Ovary (tissue), 9 donors: Measurements from ENCODE around the gene AP1AR. TPM values are rescaled to one million over a fixed set of nuclear protein-coding genes. Genes with fewer than 3 reads are reported as not detected.
"Not testable (repeated sequence)": the region's sequence is repeated elsewhere in the genome, so short reads cannot be mapped to it uniquely, and the experiment has no call there.

Source experiments
- DNase-seq, 5 donors: peaks; one replicate each; pipeline ENCODE4 v3.0.0-alpha.2; 2019 to 2020
- H3K27ac ChIP-seq, 2 donors: fragments of 200-600 bp; one replicate each; pipeline versions ENCODE4 v1.5.1 to v1.8.0; 2019 to 2022
- H3K27me3 ChIP-seq: fragments of 200-600 bp; one replicate; pipeline ENCODE4 v1.8.0; 2022
- H3K36me3 ChIP-seq: fragments of 200-600 bp; sonication (generic); one replicate; pipeline ENCODE4 v1.5.1; 2019
- H3K4me1 ChIP-seq: one replicate; pipeline ENCODE4 v1.8.1; 2013; ENCODE audit warnings: mild to moderate bottlenecking, moderate library complexity; ENCODE audit not compliant: insufficient read depth
- H3K4me3 ChIP-seq: fragments of 200-600 bp; sonication (generic); one replicate; pipeline ENCODE4 v1.5.1; 2017
- H3K9me3 ChIP-seq, 2 donors: fragments of 200-600 bp in 1 of 2; sonication (generic) in 1 of 2; one replicate each; pipeline versions ENCODE4 v1.5.1 to v1.8.1; 2013 to 2019; ENCODE audit warnings: mild to moderate bottlenecking in 1 of 2, moderate library complexity in 1 of 2
- EP300 ChIP-seq: sonication (generic); formaldehyde crosslinking; IDR thresholded peaks from one replicate; pipeline ENCODE4 v1.6.1; 2017; ENCODE audit warnings: antibody characterized with exemption
- POLR2A ChIP-seq: fragments of 450-650 bp; IDR thresholded peaks from one replicate; pipeline ENCODE4 v1.6.1; 2017; ENCODE audit warnings: antibody characterized with exemption, mild to moderate bottlenecking, moderate library complexity
- WGBS, 3 donors: extraction: QIAGEN DNeasy Blood & Tissue Kit in 1 of 3; methylation state at CpG; one replicate each; pipeline versions ENCODE4 v1.1.5 to v1.1.7; 2013 to 2017; 5-methylcytosine and 5-hydroxymethylcytosine counted together
- intact Hi-C, 4 donors: fragments of 100-400 bp; cut with DNase I; formaldehyde crosslinking; loops; one replicate each; pipeline versions ENCODE4 v1.11.0 to v1.15.1; 2022 to 2023
- polyA plus RNA-seq, 2 donors: library from polyadenylated mRNA; stranded (reverse); fragments of 200-250 nt in 1 of 2; fragments of 350-450 nt in 1 of 2; fragmentation: Illumina TruSeq in 1 of 2; extraction: RNeasy Lipid Tissue Mini Kit (QIAGEN cat#74804) in 1 of 2; gene quantifications; one replicate each; pipeline ENCODE4 v1.2.3, GENCODE V29; 2013 to 2014
- total RNA-seq, 7 donors: library from RNA; depleted of rRNA in 2 of 7; stranded (reverse); fragments of >200 nt in 2 of 7; fragmentation: NEBNext Ultra II Directional in 3 of 7; extraction: Animal tissue kit (Norgen Biotek cat#: 25700) in 3 of 7; gene quantifications; one replicate each; pipeline versions ENCODE4 v1.1.0 to v1.2.4, GENCODE V29; 2016 to 2023
- TF ChIP-seq, protein P1 (sequence below), 3 donors: fragments of 450-650 bp in 2 of 3; fragments of 200-600 bp in 1 of 3; IDR thresholded peaks; one replicate each; pipeline versions ENCODE4 v1.5.1 to v1.8.0; 2016 to 2022; ENCODE audit warnings: antibody characterized with exemption in 3 of 3, mild to moderate bottlenecking in 1 of 3
- donor health status: DM: no; HTN: no; CAD: no; lungs with moderate emphysema.
- donor health status: DM: no; HTN: no; CAD: no.
- donor health status: Bipolar disorder and iron deficiency.
- donor health status: DM: yes; HTN: yes; CAD: no.
- donor health status: DM: no; HTN: no; CAD: no.
- donor health status: DM: yes; HTN: yes; CAD: no.

The AP1AR gene
- total and polyA plus RNA-seq, 9 donors, result 9.1 to 27.0 (median 18.3) TPM

DNA sequence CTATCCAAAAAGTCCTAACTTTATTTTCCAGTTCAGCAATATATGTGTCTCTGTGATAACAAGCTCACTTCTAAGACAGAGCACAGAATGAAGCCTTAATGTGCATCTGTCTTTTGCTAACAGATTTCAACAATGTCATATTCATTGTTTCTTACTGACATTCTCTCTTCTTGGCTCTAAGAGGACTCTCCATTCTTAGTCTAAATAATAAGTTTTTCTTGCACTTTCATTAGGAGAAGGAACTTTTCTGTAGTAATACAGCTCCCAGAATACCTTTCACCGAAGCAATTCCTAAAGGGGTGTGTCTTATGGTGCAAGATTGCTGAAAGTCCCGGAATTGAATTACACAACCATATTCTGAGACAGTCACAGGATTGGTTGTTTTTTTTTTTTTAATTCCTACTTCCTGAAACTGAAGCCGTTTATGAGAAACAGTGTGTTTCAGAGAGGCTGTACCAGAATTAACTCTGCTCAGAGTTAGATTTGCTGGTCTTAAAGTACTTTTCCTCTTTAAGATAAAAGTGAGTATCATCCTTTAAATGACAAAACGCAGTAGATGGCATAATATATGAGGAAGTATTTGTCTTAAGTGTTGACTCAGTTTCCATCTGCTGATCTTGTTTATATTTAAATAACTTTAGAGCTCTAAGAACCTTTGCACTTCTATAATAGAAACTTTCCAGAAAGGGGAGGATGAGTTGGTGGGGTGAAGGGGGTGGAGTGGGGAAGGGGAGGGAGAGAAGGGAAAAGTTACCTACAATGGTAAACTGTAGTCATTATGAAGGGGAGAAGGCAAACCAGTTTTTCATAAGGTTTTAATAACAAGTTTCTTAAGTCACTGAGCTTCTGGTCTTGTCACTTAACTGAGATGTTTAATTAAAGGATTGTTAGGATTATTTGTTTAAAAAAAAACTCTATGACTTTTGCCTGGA, 65.6 kb downstream of the AP1AR start, which contains the start of gene ALPK1:
Gene ALPK1 (plus strand): TSS at position 421 of the 932 bp plus-strand sequence.
- WGBS, 3 donors, result 1 to 2% (median 1%) methylated on average over 4 of the region's 4 CpGs
- peak; percentile 96 for TF ChIP-seq EP300
- TF ChIP-seq, protein P1, sequence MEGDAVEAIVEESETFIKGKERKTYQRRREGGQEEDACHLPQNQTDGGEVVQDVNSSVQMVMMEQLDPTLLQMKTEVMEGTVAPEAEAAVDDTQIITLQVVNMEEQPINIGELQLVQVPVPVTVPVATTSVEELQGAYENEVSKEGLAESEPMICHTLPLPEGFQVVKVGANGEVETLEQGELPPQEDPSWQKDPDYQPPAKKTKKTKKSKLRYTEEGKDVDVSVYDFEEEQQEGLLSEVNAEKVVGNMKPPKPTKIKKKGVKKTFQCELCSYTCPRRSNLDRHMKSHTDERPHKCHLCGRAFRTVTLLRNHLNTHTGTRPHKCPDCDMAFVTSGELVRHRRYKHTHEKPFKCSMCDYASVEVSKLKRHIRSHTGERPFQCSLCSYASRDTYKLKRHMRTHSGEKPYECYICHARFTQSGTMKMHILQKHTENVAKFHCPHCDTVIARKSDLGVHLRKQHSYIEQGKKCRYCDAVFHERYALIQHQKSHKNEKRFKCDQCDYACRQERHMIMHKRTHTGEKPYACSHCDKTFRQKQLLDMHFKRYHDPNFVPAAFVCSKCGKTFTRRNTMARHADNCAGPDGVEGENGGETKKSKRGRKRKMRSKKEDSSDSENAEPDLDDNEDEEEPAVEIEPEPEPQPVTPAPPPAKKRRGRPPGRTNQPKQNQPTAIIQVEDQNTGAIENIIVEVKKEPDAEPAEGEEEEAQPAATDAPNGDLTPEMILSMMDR (IDR thresholded peaks at IDR 0.05), result no peak
- peak; percentile 74 for TF ChIP-seq POLR2A
- no peak for DNase-seq

DNA sequence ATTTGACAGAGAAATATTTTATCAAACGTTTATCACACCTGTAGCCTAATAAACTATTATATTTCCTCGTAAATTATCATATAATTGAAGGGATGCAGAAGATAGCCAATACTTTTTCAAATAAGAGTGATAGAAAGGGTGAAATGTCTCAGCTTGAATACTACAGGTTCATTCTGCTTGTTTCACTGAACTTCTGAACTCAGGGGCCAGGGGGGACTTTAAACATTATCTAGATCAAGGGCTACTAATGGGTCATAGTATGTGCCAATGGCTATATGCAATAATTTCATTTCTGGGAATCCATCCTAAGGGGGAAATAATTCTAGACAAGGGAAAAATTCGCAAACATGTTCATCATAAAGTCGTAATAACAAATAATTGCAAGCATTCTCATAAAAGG, 68.1 kb downstream of the AP1AR start:
- no peak overlapping the region for H3K4me3 ChIP-seq
- intact Hi-C loops, result no loop called here
- H3K27ac ChIP-seq, result no peak overlapping the region
- H3K36me3 ChIP-seq, result no peaks in the 10 kb centered on the region
- H3K9me3 ChIP-seq, result no peaks in the 10 kb centered on the region
- no peaks in the 10 kb centered on the region for H3K4me1 ChIP-seq
- TF ChIP-seq EP300 (no peak), POLR2A (no peak)
- TF ChIP-seq, protein P1 (IDR thresholded peaks at IDR 0.05), result no peak
- no peak for DNase-seq
- no peaks in the 10 kb centered on the region for H3K27me3 ChIP-seq
- 84 to 90% (median 86%) methylated on average over 4 of the region's 4 CpGs for WGBS, 3 donors

More for the DNA sequence above, 65.6 kb downstream of the AP1AR start, which contains the start of gene ALPK1:
- Histone ChIP-seq H3K4me3 (peak within 1 kb of the TSS; percentile 29), H3K36me3 (no peaks in the 10 kb centered on the region), H3K4me1 (no peaks in the 10 kb centered on the region), H3K27ac (peak within 1 kb of the TSS in 1 of 2 donors; percentile 52), H3K27me3 (no peaks in the 10 kb centered on the region), H3K9me3 (no peaks in the 10 kb centered on the region)
- intact Hi-C loops, result no loop called here

DNA sequence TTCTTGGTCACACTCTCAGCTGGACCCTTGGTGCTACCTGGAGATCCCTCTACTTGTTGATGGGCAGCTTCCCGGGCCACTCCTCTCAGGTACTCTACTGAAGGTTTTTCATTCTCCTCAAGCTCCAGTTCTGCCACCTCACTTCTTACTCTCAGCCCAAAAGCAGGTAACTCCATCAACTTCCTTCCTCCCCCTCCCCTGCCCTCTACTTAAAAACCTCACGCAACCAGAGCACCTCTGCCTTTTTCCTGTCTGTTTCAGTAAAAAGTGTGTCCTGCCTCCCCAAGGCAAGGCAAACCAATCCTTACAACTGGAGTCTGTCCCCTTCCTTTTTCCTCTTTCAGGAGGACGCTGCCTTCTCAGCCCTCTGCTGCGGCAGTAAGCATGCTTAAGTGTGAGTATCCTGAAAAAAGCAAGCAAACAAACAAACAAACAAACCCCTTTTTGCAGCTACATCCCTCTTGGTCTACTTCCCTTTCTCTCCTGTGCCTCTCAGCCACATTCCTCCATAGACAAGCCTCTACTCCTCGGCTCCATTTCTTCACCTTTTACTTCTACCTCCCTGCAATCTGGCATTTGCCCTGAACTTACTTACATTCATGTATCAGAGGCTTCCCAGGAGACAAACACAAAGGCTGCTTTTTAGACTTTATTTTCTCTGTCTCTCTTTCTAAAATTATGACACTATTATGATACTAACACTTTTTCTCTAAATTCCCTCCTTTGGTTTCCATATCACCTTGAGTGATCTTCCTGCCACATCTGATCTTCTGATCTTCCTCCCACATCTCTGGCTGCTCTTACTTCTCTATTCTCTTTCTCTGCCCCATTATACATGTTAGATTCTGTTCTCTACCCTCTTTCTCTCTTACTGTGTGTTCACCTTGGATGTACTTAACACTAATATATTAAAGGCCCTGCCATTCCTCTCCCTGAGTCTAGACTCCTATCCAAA, 71.0 kb downstream of the AP1AR start:
- 81 to 88% (median 87%) methylated on average over 5 of the region's 5 CpGs for WGBS, 3 donors
- Histone ChIP-seq H3K9me3 (no peaks in the 10 kb centered on the region), H3K36me3 (no peaks in the 10 kb centered on the region), H3K27me3 (no peaks in the 10 kb centered on the region), H3K4me1 (no peaks in the 10 kb centered on the region), H3K4me3 (no peak overlapping the region), H3K27ac (no peak overlapping the region)
- intact Hi-C loops, result no loop called here
- TF ChIP-seq EP300 (no peak), POLR2A (no peak)
- TF ChIP-seq, protein P1 (IDR thresholded peaks at IDR 0.05), result no peak
- no peak for DNase-seq

DNA sequence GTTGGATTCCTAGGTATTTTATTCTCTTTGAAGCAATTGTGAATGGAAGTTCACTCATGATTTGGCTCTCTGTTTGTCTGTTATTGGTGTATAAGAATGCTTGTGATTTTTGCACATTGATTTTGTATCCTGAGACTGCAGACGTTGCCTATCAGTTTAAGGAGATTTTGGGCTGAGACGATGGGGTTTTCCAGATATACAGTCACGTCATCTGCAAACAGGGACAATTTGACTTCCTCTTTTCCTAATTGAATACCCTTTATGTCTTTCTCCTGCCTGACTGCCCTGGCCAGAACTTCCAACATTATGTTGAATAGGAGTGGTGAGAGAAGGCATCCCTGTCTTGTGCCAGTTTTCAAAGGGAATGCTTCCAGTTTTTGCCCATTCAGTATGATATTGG, 73.9 kb downstream of the AP1AR start:
- 44 to 83% (median 63%) methylated on average over 3 of the region's 3 CpGs for WGBS, 3 donors

DNA sequence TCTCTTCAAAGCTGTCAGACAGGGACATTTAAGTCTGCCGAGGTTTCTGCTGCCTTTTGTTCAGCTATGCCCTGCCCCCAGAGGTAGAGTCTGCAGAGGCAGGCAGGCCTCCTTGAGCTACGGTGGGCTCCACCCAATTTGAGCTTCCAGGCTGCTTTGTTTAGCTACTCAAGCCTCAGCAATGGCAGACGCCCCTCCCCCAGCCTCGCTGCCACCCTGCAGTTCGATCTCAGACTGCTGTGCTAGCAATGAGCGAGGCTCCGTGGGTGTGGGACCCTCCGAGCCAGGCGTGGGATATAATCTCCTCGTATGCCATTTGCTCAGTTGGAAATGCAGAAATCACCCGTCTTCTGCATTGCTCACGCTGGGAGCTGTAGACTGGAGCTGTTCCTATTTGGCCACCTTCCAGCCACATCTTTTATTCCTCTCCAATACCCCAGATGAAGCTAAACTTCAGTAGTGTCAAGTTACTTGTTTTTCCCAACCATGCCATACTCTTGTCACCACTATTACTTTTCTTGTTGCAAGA, 77.7 kb downstream of the AP1AR start:
- 25 to 42% (median 40%) methylated on average over 12 of the region's 12 CpGs for WGBS, 3 donors
- H3K4me3 ChIP-seq, result not testable (repeated sequence)

More for the DNA sequence above, 73.9 kb downstream of the AP1AR start:
- H3K27me3 ChIP-seq, intact Hi-C loops, H3K4me1 ChIP-seq, H3K36me3 ChIP-seq, DNase-seq, H3K9me3 ChIP-seq, H3K4me3 ChIP-seq, H3K27ac ChIP-seq: not testable (repeated sequence)

More for the DNA sequence above, 77.7 kb downstream of the AP1AR start:
- H3K27ac ChIP-seq, H3K4me1 ChIP-seq, H3K27me3 ChIP-seq, intact Hi-C loops, DNase-seq, H3K36me3 ChIP-seq, H3K9me3 ChIP-seq: not testable (repeated sequence)
